ENCODE data around the gene METAP2.

GRCh38 chr12:95541436-95541835, 67.5 kb downstream of the METAP2 start:
- TF ChIP-seq CTCF (IDR thresholded peaks at IDR 0.05 in 2 of 3, conservative IDR thresholded peaks at IDR 0.05 in 1 of 3; ENCODE audit: borderline replicate concordance in 1 of 3, insufficient read depth in 1 of 3, low read depth in 2 of 3, low read length in 2 of 3) (no peak), JUND (IDR thresholded peaks at IDR 0.05) (no peak)

Data from HCT116 (cell line).